Stimulated activated CD8-positive, alpha-beta memory T cell treated with anti-CD3 and anti-CD28 coated beads, Interleukin-4, amount 100 ng/mL, for 4 hours (primary cell): ENCODE measurements around the gene WWOX.

Experiments used
- DNase-seq, 2 donors: peaks; one replicate each; pipeline ENCODE4 v3.0.0-alpha.2; 2020; ENCODE audit warnings: low read depth in 2 of 2, low spot score in 1 of 2

The WWOX gene

DNA sequence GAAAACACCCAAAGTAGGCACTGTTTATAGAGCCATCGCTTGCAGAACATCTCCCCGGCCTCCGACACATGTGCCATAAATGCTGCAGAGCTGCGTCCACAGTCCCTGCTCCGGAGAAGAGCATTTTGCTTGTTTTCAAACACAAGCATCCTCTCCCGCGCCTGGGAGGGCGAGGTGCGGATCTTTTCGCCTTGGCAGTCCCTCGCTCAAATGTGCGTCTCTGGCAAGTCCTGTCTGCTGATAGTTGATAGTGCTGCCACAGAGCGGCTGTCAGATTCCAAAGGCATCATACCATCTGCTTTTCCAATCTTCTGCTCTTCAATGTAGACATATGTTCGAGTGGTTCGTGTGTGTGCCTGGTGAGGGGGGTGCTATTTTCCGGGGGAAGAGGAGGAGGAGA, 897.3 kb downstream of the WWOX start:
- DNase-seq = no peak

- DNase-seq = no peak
Observed at GRCh38 chr16:78998879-78999278, 899.4 kb downstream of the WWOX start.

GRCh38 chr16:79001156-79001967, 901.9 kb downstream of the WWOX start:
- no peak for DNase-seq

DNA sequence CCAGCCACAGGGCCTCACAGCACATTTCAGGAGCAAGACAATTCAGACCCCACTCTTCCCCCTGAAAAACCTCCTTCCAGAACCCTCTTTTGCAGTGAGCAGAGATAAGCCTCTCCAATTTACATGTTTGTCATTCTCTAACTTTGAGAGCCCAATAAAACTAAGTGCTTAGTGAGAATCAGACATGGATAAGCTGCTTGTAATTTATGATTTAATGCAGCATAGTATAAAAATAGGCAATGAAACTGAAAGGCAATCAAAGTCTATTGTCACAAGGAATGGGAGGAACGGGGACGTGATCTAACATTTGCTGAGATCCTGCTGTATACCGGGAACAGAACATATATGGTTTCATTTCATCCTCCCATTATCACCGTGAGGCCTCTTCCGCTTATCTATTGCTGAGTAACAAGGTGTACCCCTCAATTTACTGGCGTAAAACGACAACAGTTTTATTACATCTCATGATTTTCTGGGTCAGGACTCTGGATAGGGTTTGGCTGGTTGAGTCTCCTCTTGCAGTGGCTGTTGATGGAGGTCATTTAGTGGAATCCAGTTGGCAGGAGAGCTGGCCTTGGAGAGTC, 903.7 kb downstream of the WWOX start:
- no peak for DNase-seq

GRCh38 chr16:79004309-79004708, 904.9 kb downstream of the WWOX start:
- DNase-seq = no peak

DNA sequence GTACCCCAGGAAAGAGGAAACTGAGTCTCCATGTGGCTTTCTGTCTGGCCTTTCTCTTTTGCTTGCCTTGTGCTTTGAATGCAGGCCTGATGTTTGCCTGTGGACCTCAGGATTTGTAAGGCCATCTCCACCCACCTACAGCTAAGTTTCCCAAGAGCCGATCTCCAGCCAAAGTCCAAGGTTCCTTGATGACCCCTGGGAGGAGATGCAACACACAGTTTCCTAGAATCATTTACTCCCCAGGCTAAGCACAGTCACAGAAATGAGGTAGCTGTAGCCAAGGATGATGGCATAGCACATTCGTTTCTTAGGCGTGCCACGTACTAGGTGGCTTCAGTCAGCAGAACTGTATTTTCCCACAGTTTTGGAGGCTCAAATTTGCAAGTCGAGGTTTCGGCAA, 905.6 kb downstream of the WWOX start:
- no peak for DNase-seq

GRCh38 chr16:79006206-79006605, 906.8 kb downstream of the WWOX start:
- DNase-seq = no peak

GRCh38 chr16:79006765-79007164, 907.3 kb downstream of the WWOX start:
- no peak for DNase-seq

- no peak for DNase-seq
Observed at GRCh38 chr16:79007614-79008013, 908.2 kb downstream of the WWOX start.

DNA sequence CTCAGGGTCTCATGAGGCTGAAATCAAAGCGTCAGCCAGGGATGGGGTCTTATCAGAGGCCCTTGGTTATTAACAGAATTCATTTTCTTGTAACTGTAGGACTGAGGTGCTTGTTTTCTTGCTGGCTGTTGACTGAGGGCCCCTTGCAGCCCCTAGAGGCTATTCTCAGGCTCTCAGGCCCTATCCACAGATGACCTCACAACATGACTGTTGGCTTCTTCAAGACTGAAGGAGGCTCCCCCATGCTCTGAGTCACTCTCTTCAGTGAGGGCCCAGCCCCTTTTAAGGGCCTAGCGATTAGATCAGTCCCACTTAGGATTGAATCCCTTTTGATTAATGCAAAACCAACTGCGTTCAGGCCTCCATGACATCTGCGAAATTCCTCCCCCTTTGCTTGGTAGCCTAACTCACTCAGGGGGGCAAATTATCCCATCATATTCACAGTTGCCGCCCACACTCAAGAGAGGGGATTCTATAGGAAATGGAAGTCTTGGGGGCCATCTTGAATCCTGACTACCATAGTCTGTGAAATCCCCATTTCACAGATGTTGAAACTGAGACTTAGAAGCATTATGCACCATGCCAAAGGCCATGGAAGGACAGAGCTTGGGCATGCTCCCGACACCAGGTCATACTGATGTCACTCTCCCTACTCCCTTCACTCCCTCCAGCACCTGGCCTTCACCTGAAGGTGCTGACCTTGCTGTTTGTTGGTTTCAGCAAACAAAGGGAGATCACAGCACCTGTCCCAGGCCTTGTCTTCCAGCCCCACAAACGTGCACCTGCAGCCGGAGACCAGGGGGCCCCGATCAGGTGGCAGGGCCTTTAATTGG, 908.8 kb downstream of the WWOX start:
- DNase-seq = no peak

DNA sequence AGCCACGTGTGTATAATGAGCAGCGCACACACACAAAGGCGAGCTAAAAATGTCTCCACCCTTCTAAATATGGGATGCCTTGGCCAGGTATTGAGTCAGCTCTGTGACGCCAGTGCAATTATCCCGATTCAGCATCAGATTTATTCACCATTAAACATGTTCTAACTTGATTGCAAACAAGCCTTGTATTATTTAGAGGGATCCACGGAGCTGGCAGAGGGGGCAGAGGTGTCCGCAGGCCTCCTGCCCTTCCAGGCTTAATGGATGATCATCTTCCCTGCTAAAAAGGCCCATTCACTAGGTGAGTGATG, 909.4 kb downstream of the WWOX start:
- DNase-seq = no peak

DNA sequence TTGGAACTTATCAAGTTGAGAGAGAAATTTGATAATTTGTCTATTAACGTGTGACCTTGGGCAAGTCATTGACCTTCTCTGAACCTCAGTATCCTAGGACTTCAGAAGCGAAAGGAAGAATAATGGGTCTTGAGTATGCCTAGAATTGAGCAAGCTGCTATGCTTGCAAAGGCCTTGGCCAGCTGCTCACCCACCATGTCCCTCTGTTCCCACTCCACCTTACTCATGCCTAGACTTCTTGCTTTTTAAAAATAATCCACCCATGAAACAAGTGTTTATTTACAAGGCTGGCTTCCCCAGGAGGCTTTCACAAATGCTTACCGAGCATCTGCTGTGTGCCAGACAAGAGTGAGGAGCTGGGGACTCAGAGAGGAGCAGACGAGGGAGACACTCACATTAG, 910.4 kb downstream of the WWOX start:
- DNase-seq = no peak

- DNase-seq = no peak
Observed at GRCh38 chr16:79011282-79011681, 911.8 kb downstream of the WWOX start.

DNA sequence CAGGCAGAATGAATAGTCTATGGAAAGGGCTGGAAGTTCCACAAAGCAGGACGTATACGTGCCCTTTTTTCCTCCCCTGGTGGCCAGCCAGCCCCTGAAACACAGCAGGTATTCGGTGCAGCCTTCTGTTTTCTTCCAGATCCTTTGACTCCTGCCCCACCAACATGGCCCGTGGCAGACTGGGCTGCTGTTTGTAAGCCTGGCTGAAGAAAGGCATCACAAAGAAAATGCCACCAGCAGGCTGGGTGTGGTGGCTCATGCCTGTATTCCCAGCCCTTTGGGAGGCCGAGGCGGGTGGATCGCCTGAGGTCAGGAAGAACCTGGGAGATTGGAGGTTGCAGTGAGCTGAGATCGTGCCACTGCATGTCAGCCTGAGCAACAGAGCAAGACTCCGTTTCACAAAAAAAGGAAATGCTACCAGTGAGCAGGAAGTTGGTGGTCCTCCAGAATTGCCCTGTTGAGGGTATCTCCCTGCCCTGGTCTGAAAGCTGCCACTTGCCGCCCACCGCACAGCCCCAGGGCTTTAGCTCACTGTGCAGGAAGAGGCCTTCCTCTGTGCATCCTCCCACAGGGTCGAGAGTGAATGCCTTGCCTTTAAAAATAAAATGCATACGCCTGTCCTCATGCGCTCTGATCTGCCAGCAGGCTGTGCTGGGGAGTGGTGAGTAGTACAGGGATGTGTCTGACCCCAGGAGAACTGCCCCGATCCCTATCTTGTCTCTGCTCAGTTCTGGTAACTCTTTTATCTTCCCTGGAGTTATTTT, 913.4 kb downstream of the WWOX start:
- no peak for DNase-seq

- DNase-seq = no peak
Observed at GRCh38 chr16:79013930-79014660, 914.6 kb downstream of the WWOX start.

DNA sequence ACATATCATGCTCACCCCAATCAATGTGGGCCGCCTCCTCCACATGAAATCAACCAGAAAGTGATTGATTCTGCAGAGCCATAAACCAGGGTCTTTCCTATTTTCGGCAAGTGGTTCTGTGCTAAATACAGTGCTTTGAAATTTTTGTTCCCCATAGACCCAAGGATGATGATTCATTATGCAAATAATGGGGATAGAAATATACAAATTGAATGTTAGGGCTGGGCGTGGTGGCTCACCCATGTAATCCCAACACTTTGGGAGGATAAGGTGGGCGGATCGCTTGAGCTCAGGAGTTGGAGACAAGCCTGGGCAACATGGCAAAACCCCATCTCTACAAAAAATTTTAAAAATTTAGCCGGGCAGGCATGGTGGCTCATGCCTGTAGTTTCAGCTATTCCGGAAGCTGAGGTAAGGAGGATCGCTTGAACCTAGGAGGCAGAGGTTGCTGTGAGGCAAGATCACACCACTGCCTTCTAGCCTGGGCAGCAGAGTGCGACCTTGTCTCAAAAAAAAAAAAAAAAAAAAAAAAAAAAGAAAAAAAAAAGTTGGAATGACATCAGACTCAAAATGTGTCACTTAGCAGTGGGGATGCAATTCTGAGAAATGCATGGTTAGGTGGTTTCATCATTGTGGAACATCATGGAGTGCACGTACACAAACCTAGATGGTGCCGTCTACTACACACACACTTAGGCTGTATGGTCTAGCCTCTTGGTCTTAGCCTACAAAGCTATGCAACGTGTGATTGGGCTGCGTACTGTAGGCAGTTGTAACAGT, 919.4 kb downstream of the WWOX start:
- DNase-seq = no peak

GRCh38 chr16:79019431-79019830, 920.0 kb downstream of the WWOX start:
- DNase-seq = no peak

DNA sequence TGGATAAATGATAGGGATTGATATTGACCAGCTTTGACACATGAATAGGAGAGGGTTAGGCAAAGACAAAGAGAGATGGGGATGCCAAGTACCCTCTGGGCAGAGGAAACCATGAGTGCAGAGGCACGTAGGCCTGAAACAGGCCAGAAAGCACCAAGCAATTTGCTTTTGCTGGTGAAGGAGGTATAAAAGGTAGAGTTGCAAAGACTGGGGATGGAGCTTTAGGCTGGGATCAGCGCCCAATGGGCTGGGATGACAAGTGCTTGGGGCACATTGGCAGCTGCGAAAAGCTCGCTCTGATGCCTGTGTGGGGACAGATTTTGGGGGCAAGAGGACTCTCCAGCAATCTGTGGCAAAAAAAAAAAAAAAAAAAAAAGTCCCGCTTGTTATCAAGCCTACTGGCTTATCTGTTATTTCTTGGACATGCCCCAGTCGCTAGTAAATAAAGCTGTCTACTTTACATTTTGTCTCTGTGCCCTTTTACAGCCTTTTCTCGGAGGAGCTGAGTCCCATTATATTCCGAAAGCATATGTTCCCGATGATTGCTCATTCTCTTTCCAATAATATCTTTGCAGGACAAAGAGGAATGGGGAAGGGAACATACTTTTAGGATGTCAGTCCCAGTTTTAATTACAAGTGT, 922.7 kb downstream of the WWOX start:
- DNase-seq = no peak

DNA sequence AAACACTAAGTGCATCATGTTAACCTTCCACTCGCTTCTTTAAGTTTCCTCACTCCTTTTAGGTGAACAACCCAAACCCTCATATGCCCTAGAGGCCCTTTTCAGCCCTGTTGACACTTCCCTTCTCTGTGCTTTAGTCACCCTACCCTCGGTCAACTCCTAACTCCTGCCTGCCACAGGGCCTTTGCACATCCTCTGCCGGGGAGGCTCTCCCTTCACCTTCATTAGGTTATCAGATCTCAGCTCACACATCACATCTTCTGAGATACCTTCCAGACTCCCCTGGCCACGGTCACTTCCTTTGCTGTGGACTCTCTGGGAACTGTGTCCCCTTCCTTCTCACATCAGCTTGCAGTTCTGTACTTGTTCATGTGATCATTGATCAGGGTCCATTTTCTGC, 926.7 kb downstream of the WWOX start:
- DNase-seq = no peak

- no peak for DNase-seq
Observed at GRCh38 chr16:79036541-79036940, 937.1 kb downstream of the WWOX start.
